K562 (cell line): ENCODE data around the gene STAB1. TPM values are rescaled to one million over a fixed set of nuclear protein-coding genes. Genes with fewer than 3 reads are reported as not detected.

Experiments used
- ATAC-seq: fragments of 200-7000 bp; cut with Tn5 transposase; 3 replicates; pipeline ENCODE4 v1.9.1; 2020; ENCODE audit warnings: moderate library complexity
- BruUV-seq: library from RNA; stranded (reverse); fragments of 400-500 nt; replicated peaks from 2 replicates; lab custom pipeline; 2021; lab: Mats Ljungman, UMichigan
- CTCF ChIA-PET: fragments of 300-600 bp; formaldehyde crosslinking; extraction: SDS; loops from one replicate; lab custom pipeline; 2021; ENCODE audit warnings: low intra/inter-chr PET ratio; lab: Yijun Ruan, JAX
- POLR2A ChIA-PET: fragments of 300-600, 350-650 bp; sonication (Branson Sonifier 250); formaldehyde crosslinking; extraction: SDS; loops from one replicate; lab custom pipeline; 2021; ENCODE audit warnings: antibody characterized with exemption, inconsistent platforms; lab: Yijun Ruan, JAX
- DNase-seq, 4 experiments: peaks; one replicate each; pipeline versions ENCODE4 v3.0.0 to v3.0.0-alpha.2; 2011 to 2018; ENCODE audit warnings: low spot score in 3 of 4, mixed read lengths in 3 of 4; ENCODE audit errors: extremely low read depth in 1 of 4
- FAIRE-seq: peaks from 2 replicates; lab custom pipeline; 2011; peaks lifted over from hg19 to GRCh38; lab: Jason Lieb, UNC
- H2AFZ ChIP-seq: 2 replicates; pipeline ENCODE4 v1.6.0; 2011; ENCODE audit warnings: low read depth, low read length, control low read depth, inconsistent platforms
- H3K27ac ChIP-seq: fragments of 200-600 bp; 3 replicates; pipeline ENCODE4 v1.8.0; 2011; ENCODE audit warnings: low read depth, mild to moderate bottlenecking, control low read depth, inconsistent platforms, low read length, moderate library complexity, mixed read lengths; ENCODE audit errors: extremely low read depth
- H3K27me3 ChIP-seq, 2 experiments: fragments of 300-600 bp in 1 of 2; 2 replicates in 1 of 2; 3 replicates in 1 of 2; pipeline versions ENCODE4 v1.6.0 to v1.8.0; 2011; ENCODE audit warnings: inconsistent platforms in 2 of 2, low read length in 2 of 2, mild to moderate bottlenecking in 1 of 2, mixed read lengths in 1 of 2, moderate library complexity in 1 of 2; ENCODE audit not compliant: control insufficient read depth in 2 of 2, insufficient read depth in 2 of 2
- H3K36me3 ChIP-seq: fragments of 300-600 bp; 3 replicates; pipeline ENCODE4 v1.8.0; 2011; ENCODE audit warnings: mild to moderate bottlenecking, low read length, inconsistent platforms; ENCODE audit not compliant: control insufficient read depth, insufficient read depth
- H3K4me1 ChIP-seq, 2 experiments: fragments of 200-600 bp in 1 of 2; replicated peaks in 1 of 2; 2 replicates in 1 of 2; 3 replicates in 1 of 2; pipeline versions ENCODE4 v1.5.1 to v1.8.0; 2011; ENCODE audit warnings: inconsistent platforms in 2 of 2, low read length in 2 of 2, mild to moderate bottlenecking in 1 of 2, mixed read lengths in 1 of 2, moderate library complexity in 1 of 2; ENCODE audit not compliant: control insufficient read depth in 2 of 2, insufficient read depth in 2 of 2
- H3K4me2 ChIP-seq: 2 replicates; pipeline ENCODE4 v1.6.1; 2011; ENCODE audit warnings: low read length, control low read depth, inconsistent platforms, mixed read lengths; ENCODE audit not compliant: insufficient read depth
- H3K4me3 ChIP-seq: fragments of 200-600 bp; sonication (generic), shearing (Covaris generic); 2 replicates; pipeline ENCODE4 v1.5.1; 2016; ENCODE audit warnings: control low read depth, inconsistent platforms
- H3K79me2 ChIP-seq: fragments of 200-600 bp; 3 replicates; pipeline ENCODE4 v1.8.0; 2011; ENCODE audit warnings: low read length, inconsistent platforms; ENCODE audit not compliant: control insufficient read depth, insufficient read depth
- H3K9ac ChIP-seq, 2 experiments: 2 replicates each; pipeline versions ENCODE4 v1.6.0 to v1.6.1; 2011; ENCODE audit warnings: low read depth in 2 of 2, low read length in 2 of 2, control low read depth in 1 of 2, inconsistent platforms in 1 of 2, mild to moderate bottlenecking in 1 of 2, mixed read lengths in 1 of 2; ENCODE audit not compliant: insufficient read depth in 1 of 2
- H3K9me1 ChIP-seq: one replicate; pipeline ENCODE4 v1.6.0; 2011; ENCODE audit warnings: inconsistent platforms, mild to moderate bottlenecking, low read length, moderate library complexity; ENCODE audit not compliant: control insufficient read depth, insufficient read depth
- H3K9me3 ChIP-seq: replicated peaks from 2 replicates; pipeline ENCODE4 v1.5.1; 2011; ENCODE audit warnings: low read depth, low read length, inconsistent platforms; ENCODE audit not compliant: control insufficient read depth, insufficient read depth
- H4K20me1 ChIP-seq: replicated peaks from 2 replicates; pipeline ENCODE4 v1.6.1; 2011; ENCODE audit warnings: low read length, inconsistent platforms, mixed read lengths; ENCODE audit not compliant: control insufficient read depth, insufficient read depth
- EGR1 ChIP-seq: fragments of 450-650 bp; conservative IDR thresholded peaks from 2 replicates; pipeline ENCODE4 v1.6.1; 2017; ENCODE audit warnings: mild to moderate bottlenecking
- EHMT2 ChIP-seq: fragments of 450-650 bp; IDR thresholded peaks from 2 replicates; pipeline ENCODE4 v1.6.1; 2018; ENCODE audit warnings: antibody characterized with exemption
- HDAC6 ChIP-seq: IDR thresholded peaks from 2 replicates; pipeline ENCODE4 v1.6.1; 2012; ENCODE audit warnings: low read depth, mild to moderate bottlenecking, control low read depth, inconsistent platforms, low read length, moderate library complexity
- HNRNPH1 ChIP-seq: fragments of 200-400 bp; formaldehyde crosslinking; optimal IDR thresholded peaks from 2 replicates; pipeline ENCODE3; 2017; ENCODE audit warnings: low read depth, mild to moderate bottlenecking, low read length, moderate library complexity
- MYBL2 ChIP-seq, 2 experiments: fragments of 450-650 bp in 1 of 2; sonication (generic) in 1 of 2; formaldehyde crosslinking in 1 of 2; IDR thresholded peaks; 2 replicates each; pipeline versions ENCODE4 v1.6.1 to v1.8.1; 2017 to 2022; ENCODE audit warnings: borderline replicate concordance in 1 of 2, inconsistent platforms in 1 of 2, low read depth in 1 of 2, mild to moderate bottlenecking in 1 of 2, missing genetic modification reagents in 1 of 2, moderate library complexity in 1 of 2
- POLR3A ChIP-seq: IDR thresholded peaks from 2 replicates; pipeline ENCODE4 v1.6.1; 2011; ENCODE audit warnings: borderline replicate concordance, mild to moderate bottlenecking, moderate library complexity; ENCODE audit not compliant: insufficient read length, insufficient read depth; ENCODE audit errors: extremely low read depth
- STAT5B ChIP-seq: fragments of 250-450 bp; sonication (Bioruptor Pico); IDR thresholded peaks from 2 replicates; pipeline ENCODE4 v1.8.0; 2021; ENCODE audit warnings: mild to moderate bottlenecking, inconsistent platforms
- TCF7 ChIP-seq: sonication (generic); IDR thresholded peaks from 2 replicates; pipeline ENCODE4 v1.6.1; 2016; ENCODE audit warnings: antibody characterized with exemption, borderline replicate concordance
- YY1 ChIP-seq, 3 experiments: IDR thresholded peaks; 2 replicates each; pipeline ENCODE4 v1.6.1; 2011; ENCODE audit warnings: low read length in 2 of 3, mild to moderate bottlenecking in 2 of 3, moderate library complexity in 2 of 3, borderline replicate concordance in 1 of 3, control low read depth in 1 of 3, low read depth in 1 of 3; ENCODE audit not compliant: insufficient read depth in 3 of 3, insufficient replicate concordance in 2 of 3, control insufficient read depth in 1 of 3, insufficient read length in 1 of 3; ENCODE audit errors: extremely low read depth in 1 of 3
- ZFP30 ChIP-seq: fragments of 250-450 bp; sonication (Bioruptor Pico); IDR thresholded peaks from 2 replicates; pipeline ENCODE4 v1.8.0; 2022; ENCODE audit warnings: moderate library complexity, mild to moderate bottlenecking, inconsistent platforms, borderline replicate concordance
- ZNF239 ChIP-seq: fragments of 250-450 bp; sonication (Bioruptor Pico); IDR thresholded peaks from 2 replicates; pipeline ENCODE4 v1.4.0; 2020; ENCODE audit warnings: mild to moderate bottlenecking
- ZNF561 ChIP-seq: fragments of 450-650 bp; formaldehyde crosslinking; conservative IDR thresholded peaks from 2 replicates; pipeline ENCODE4 v1.4.0; 2020; ENCODE audit warnings: mild to moderate bottlenecking, moderate library complexity
- WGBS: fragments of 100-300 bp; shearing (Covaris generic); methylation state at CpG from one replicate; pipeline ENCODE4 v1.1.6; 2016; ENCODE audit warnings: low coverage, mixed read lengths; ENCODE audit not compliant: insufficient coverage; ENCODE audit errors: missing lambda C conversion rate; 5-methylcytosine and 5-hydroxymethylcytosine counted together
- in situ Hi-C: fragments of 300-500 bp; cut with MboI; formaldehyde crosslinking; loops from 4 replicates; pipeline ENCODE4 v1.15.0; 2018; ENCODE audit warnings: inconsistent platforms, mixed read lengths
- intact Hi-C: fragments of 100-400 bp; cut with micrococcal nuclease; formaldehyde crosslinking; loops from 2 replicates; pipeline ENCODE4 v1.14.2; 2022
- polyA plus RNA-seq, 8 experiments: library from polyadenylated mRNA; depleted of rRNA in 4 of 8; stranded (reverse) in 5 of 8; unstranded in 3 of 8; fragments of >200 nt; fragmentation: Nextera tagmentation in 2 of 8; fragmentation: Illumina TruSeq in 1 of 8; extraction: Ambion mirVana in 2 of 8; extraction: Trizol in 1 of 8; gene quantifications; 2 replicates each; pipeline versions ENCODE4 v1.2.1 to v1.2.3, GENCODE V29; 2011 to 2014; ENCODE audit warnings: inconsistent platforms in 1 of 8, missing spikeins in 1 of 8
- total RNA-seq, 7 experiments: library from RNA; depleted of rRNA in 6 of 7; stranded (reverse); fragments of >200 nt in 6 of 7; fragmentation: Illumina TruSeq in 2 of 7; extraction: Trizol in 2 of 7; gene quantifications; 2 replicates each; pipeline versions ENCODE4 v1.2.1 to v1.2.3, GENCODE V29; 2011 to 2021; ENCODE audit warnings: low replicate concordance in 1 of 7
- TF ChIP-seq, protein P1 (sequence below): sonication (generic); formaldehyde crosslinking; IDR thresholded peaks from 2 replicates; pipeline ENCODE4 v1.9.0; 2022; ENCODE audit warnings: mild to moderate bottlenecking, missing genetic modification reagents

The STAB1 gene
- total and polyA plus RNA-seq, 9 of the 15 experiments (the other 6 are each of a cell fraction or from before 2014, with no cell fraction given), result 0.20 to 3.9 (median 1.2) TPM

DNA sequence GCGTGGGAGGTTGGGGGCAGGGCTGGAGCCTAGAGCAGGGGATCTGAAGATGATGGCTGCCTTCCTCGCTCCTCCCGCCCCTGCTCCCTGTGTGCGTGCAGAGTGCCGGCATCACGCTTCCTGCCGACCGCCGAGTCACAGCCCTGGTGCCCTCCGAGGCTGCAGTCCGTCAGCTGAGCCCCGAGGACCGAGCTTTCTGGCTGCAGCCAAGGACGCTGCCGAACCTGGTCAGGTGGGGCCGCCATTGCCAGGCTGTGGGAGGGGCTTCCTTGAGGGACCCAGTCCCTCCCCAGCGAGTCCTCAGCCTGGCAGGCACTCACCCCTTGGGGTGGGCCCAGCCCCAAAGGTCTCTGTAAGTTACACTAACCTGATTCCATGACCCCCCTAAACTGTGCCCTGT lies 17.6 kb downstream of the STAB1 start:
- Histone ChIP-seq H3K9me1 (no peaks in the 10 kb centered on the region), H3K4me1 (peaks cover 0 to 39% of the 10 kb centered on the region in 2 experiments; a peak in 4 of 5 replicates), H3K9ac (no peak overlapping the region), H3K27ac (no peak overlapping the region), H3K36me3 (no peaks in the 10 kb centered on the region), H3K27me3 (peaks cover 0 to 37% of the 10 kb centered on the region in 2 experiments; a peak in 2 of 5 replicates), H3K9me3 (no peaks in the 10 kb centered on the region), H2AFZ (no peak overlapping the region), H4K20me1 (no peaks in the 10 kb centered on the region), H3K4me3 (no peak overlapping the region), H3K4me2 (no peak overlapping the region; the same call in 1 of the 2 replicates), H3K79me2 (no peaks in the 10 kb centered on the region)
- in situ Hi-C loops, result no loop called here
- ChIA-PET CTCF (no interaction called here), POLR2A (interaction anchor here (0.6 to 1.0 kb wide), 2 partner anchors 17 to 23 kb away, joined by 3 read pairs; no protein-coding TSS in a partner anchor)
- TF ChIP-seq ZNF561 (CRISPR knock-in tag) (no peak), EGR1 (0 out of 2 replicates have a peak, but pooled peaks have one; percentile 9), TCF7 (no peak), HNRNPH1 (no peak), YY1 (IDR thresholded peaks at IDR 0.05; ENCODE audit: borderline replicate concordance in 1 of 3, control insufficient read depth in 1 of 3, extremely low read depth in 1 of 3, insufficient read depth in 3 of 3, insufficient read length in 1 of 3, insufficient replicate concordance in 2 of 3, low read depth in 1 of 3, low read length in 2 of 3) (peak in 2 of 3 experiments; percentile 68 to 83), STAT5B (CRISPR knock-in tag) (no peak), POLR3A (no peak), ZNF239 (no peak), MYBL2 (IDR thresholded peaks at IDR 0.05; ENCODE audit: low read depth) (no peak), MYBL2 (CRISPR knock-in tag; IDR thresholded peaks at IDR 0.05; ENCODE audit: borderline replicate concordance) (no peak), HDAC6 (no peak), ZFP30 (CRISPR knock-in tag) (no peak), EHMT2 (no peak)
- TF ChIP-seq, protein P1, sequence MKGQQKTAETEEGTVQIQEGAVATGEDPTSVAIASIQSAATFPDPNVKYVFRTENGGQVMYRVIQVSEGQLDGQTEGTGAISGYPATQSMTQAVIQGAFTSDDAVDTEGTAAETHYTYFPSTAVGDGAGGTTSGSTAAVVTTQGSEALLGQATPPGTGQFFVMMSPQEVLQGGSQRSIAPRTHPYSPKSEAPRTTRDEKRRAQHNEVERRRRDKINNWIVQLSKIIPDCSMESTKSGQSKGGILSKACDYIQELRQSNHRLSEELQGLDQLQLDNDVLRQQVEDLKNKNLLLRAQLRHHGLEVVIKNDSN (CRISPR knock-in tag), result peak; percentile 53
- ATAC-seq, result no peak; the same call in 2 of the 3 replicates
- WGBS, result 2% methylated on average over 11 of the region's 17 CpGs
- intact Hi-C loops, result no loop called here
- DNase-seq, result peak in 2 of 4 experiments; percentile 31 to 32
- FAIRE-seq, result no peak
- BruUV-seq, result no TSS peak
